K562 (cell line): ENCODE results near the gene SLC43A1. TPM values are rescaled to one million over a fixed set of nuclear protein-coding genes. Genes with fewer than 3 reads are reported as not detected.

ENCODE experiments used
- CBX1 ChIP-seq: sonication (generic); IDR thresholded peaks from 2 replicates; pipeline ENCODE4 v1.6.1; 2016; ENCODE audit warnings: antibody characterized with exemption, low read depth, mild to moderate bottlenecking
- CC2D1A ChIP-seq: fragments of 450-650 bp; IDR thresholded peaks from 2 replicates; pipeline ENCODE4 v1.6.1; 2017; ENCODE audit warnings: mild to moderate bottlenecking
- CSDE1 ChIP-seq, 2 experiments: fragments of 450-650 bp; IDR thresholded peaks; 2 replicates each; pipeline ENCODE4 v1.6.1; 2016; ENCODE audit warnings: mild to moderate bottlenecking in 1 of 2
- DACH1 ChIP-seq: fragments of 450-650 bp; IDR thresholded peaks from 2 replicates; pipeline ENCODE4 v1.6.1; 2018; ENCODE audit not compliant: partially characterized antibody
- FOSL1 ChIP-seq: fragments of 200-800 bp; sonication (Bioruptor generic); conservative IDR thresholded peaks from 2 replicates; pipeline ENCODE4 v1.6.1; 2016; ENCODE audit warnings: missing genetic modification characterization, missing compliant biosample characterization
- HNRNPLL ChIP-seq: fragments of 200-400 bp; formaldehyde crosslinking; IDR thresholded peaks from 2 replicates; pipeline ENCODE4 v1.6.1; 2017; ENCODE audit warnings: low read length, low read depth, mild to moderate bottlenecking; ENCODE audit not compliant: poor library complexity, severe bottlenecking
- KDM2B ChIP-seq: fragments of 250-450 bp; sonication (Bioruptor Pico); IDR thresholded peaks from 2 replicates; pipeline ENCODE4 v1.8.0; 2021; ENCODE audit warnings: mild to moderate bottlenecking, moderate library complexity
- MAFF ChIP-seq: IDR thresholded peaks from 2 replicates; pipeline ENCODE4 v1.6.1; 2012; ENCODE audit warnings: low read length, improper control_type of control experiment
- MECOM ChIP-seq: fragments of 250-450 bp; sonication (Bioruptor Pico); IDR thresholded peaks from 2 replicates; pipeline ENCODE4 v1.8.0; 2022; ENCODE audit warnings: inconsistent platforms
- MEF2A ChIP-seq: IDR thresholded peaks from 2 replicates; pipeline ENCODE4 v1.6.1; 2011; ENCODE audit warnings: low read depth, mild to moderate bottlenecking, low read length, moderate library complexity; ENCODE audit not compliant: control insufficient read depth
- POLR2AphosphoS2 ChIP-seq: IDR thresholded peaks from 2 replicates; pipeline ENCODE4 v1.6.1; 2012; ENCODE audit warnings: low read length, improper control_type of control experiment
- RBM17 ChIP-seq: fragments of 200-400 bp; formaldehyde crosslinking; IDR thresholded peaks from 2 replicates; pipeline ENCODE4 v1.6.1; 2017; ENCODE audit warnings: low read depth, mild to moderate bottlenecking, low read length, borderline replicate concordance
- RBM39 ChIP-seq: fragments of 200-400 bp; formaldehyde crosslinking; optimal IDR thresholded peaks from 2 replicates; pipeline ENCODE3; 2018; ENCODE audit warnings: low read depth, low read length
- SLC30A9 ChIP-seq: fragments of 250-450 bp; sonication (Bioruptor Pico); IDR thresholded peaks from 2 replicates; pipeline ENCODE4 v1.8.0; 2022; ENCODE audit warnings: mild to moderate bottlenecking, moderate library complexity
- STAT5A ChIP-seq: IDR thresholded peaks from 2 replicates; pipeline ENCODE4 v1.6.1; 2012; ENCODE audit warnings: low read length, inconsistent platforms, borderline replicate concordance
- TBL1XR1 ChIP-seq, 2 experiments: IDR thresholded peaks; 2 replicates each; pipeline ENCODE4 v1.6.1; 2012; ENCODE audit warnings: improper control_type of control experiment in 2 of 2, low read length in 2 of 2, mild to moderate bottlenecking in 1 of 2
- THRAP3 ChIP-seq: fragments of 450-650 bp; IDR thresholded peaks from 2 replicates; pipeline ENCODE4 v1.6.1; 2016; ENCODE audit warnings: mild to moderate bottlenecking, inconsistent platforms, borderline replicate concordance
- YBX1 ChIP-seq: fragments of 450-650 bp; IDR thresholded peaks from 2 replicates; pipeline ENCODE4 v1.7.1; 2016; ENCODE audit warnings: mild to moderate bottlenecking
- ZKSCAN1 ChIP-seq: fragments of 150-350 bp; IDR thresholded peaks from 2 replicates; pipeline ENCODE4 v1.6.1; 2016; ENCODE audit warnings: low read depth, low read length
- ZNF212 ChIP-seq: fragments of 450-650 bp; formaldehyde crosslinking; IDR thresholded peaks from 2 replicates; pipeline ENCODE4 v1.4.0; 2020; ENCODE audit warnings: mild to moderate bottlenecking
- ZNF76 ChIP-seq: fragments of 250-450 bp; sonication (Bioruptor Pico); IDR thresholded peaks from 2 replicates; pipeline ENCODE4 v1.4.0; 2020; ENCODE audit warnings: mild to moderate bottlenecking, moderate library complexity, borderline replicate concordance
- ZSCAN29 ChIP-seq: fragments of 450-650 bp; IDR thresholded peaks from 2 replicates; pipeline ENCODE4 v1.6.1; 2017
- ZSCAN32 ChIP-seq: fragments of 450-650 bp; formaldehyde crosslinking; IDR thresholded peaks from 2 replicates; pipeline ENCODE4 v1.4.0; 2020; ENCODE audit warnings: mild to moderate bottlenecking, moderate library complexity
- polyA plus RNA-seq, 8 experiments: library from polyadenylated mRNA; depleted of rRNA in 4 of 8; stranded (reverse) in 5 of 8; unstranded in 3 of 8; fragments of >200 nt; fragmentation: Nextera tagmentation in 2 of 8; fragmentation: Illumina TruSeq in 1 of 8; extraction: Ambion mirVana in 2 of 8; extraction: Trizol in 1 of 8; gene quantifications; 2 replicates each; pipeline versions ENCODE4 v1.2.1 to v1.2.3, GENCODE V29; 2011 to 2014; ENCODE audit warnings: inconsistent platforms in 1 of 8, missing spikeins in 1 of 8
- total RNA-seq, 7 experiments: library from RNA; depleted of rRNA in 6 of 7; stranded (reverse); fragments of >200 nt in 6 of 7; fragmentation: Illumina TruSeq in 2 of 7; extraction: Trizol in 2 of 7; gene quantifications; 2 replicates each; pipeline versions ENCODE4 v1.2.1 to v1.2.3, GENCODE V29; 2011 to 2021; ENCODE audit warnings: low replicate concordance in 1 of 7
- TF ChIP-seq, protein P1 (sequence below): sonication (generic); formaldehyde crosslinking; IDR thresholded peaks from 2 replicates; pipeline ENCODE4 v1.8.1; 2023; ENCODE audit warnings: mild to moderate bottlenecking, missing genetic modification reagents, moderate library complexity
- TF ChIP-seq, protein P2 (sequence below): IDR thresholded peaks from 3 replicates; pipeline ENCODE4 v1.6.1; 2011; ENCODE audit warnings: borderline replicate concordance, mild to moderate bottlenecking; ENCODE audit not compliant: insufficient read length, insufficient read depth
- TF ChIP-seq, protein P3 (sequence below): fragments of 450-650 bp; IDR thresholded peaks from 2 replicates; pipeline ENCODE4 v1.6.1; 2016; ENCODE audit warnings: mild to moderate bottlenecking
- TF ChIP-seq, protein P4 (sequence below): sonication (generic); formaldehyde crosslinking; IDR thresholded peaks from 2 replicates; pipeline ENCODE4 v1.8.0; 2022; ENCODE audit warnings: mild to moderate bottlenecking, low read depth, missing genetic modification reagents

Gene SLC43A1
- total and polyA plus RNA-seq, 9 of the 15 experiments (the other 6 are each of a cell fraction or from before 2014, with no cell fraction given): 2.6 to 41.8 (median 24.6) TPM

DNA sequence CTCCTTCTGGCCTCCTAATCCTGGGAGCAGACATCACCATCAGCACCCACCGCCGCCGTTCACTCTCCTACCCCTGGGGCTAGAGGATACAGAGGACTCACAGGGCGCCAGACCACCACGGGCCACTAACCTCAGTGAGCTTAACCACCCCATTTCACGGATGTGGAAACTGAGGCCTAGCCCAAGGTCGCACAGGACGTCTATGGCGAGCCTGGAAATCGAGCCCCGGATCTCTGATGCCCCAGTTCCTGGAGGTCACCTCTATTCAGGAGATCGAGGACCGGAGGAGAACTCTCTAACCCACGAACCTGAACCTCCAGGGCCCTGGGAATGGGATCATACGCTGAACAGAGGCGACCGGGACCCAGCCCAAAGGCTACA, 14.7 kb upstream of the SLC43A1 start (continued):
- no peak for TF ChIP-seq CSDE1 (IDR thresholded peaks at IDR 0.05)
- TF ChIP-seq MAFF: no peak
- no peak for TF ChIP-seq ZSCAN32 (CRISPR knock-in tag)
- peak; percentile 24; the same call in 1 of the 2 replicates for TF ChIP-seq CC2D1A
- TF ChIP-seq ZNF212 (CRISPR knock-in tag): no peak
- TF ChIP-seq MECOM (CRISPR knock-in tag): no peak
- TF ChIP-seq ZNF76 (CRISPR knock-in tag): no peak
- no peak for TF ChIP-seq ZKSCAN1
- TF ChIP-seq HNRNPLL: no peak
- TF ChIP-seq, protein P1, sequence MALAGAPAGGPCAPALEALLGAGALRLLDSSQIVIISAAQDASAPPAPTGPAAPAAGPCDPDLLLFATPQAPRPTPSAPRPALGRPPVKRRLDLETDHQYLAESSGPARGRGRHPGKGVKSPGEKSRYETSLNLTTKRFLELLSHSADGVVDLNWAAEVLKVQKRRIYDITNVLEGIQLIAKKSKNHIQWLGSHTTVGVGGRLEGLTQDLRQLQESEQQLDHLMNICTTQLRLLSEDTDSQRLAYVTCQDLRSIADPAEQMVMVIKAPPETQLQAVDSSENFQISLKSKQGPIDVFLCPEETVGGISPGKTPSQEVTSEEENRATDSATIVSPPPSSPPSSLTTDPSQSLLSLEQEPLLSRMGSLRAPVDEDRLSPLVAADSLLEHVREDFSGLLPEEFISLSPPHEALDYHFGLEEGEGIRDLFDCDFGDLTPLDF (CRISPR knock-in tag): no peak
- TF ChIP-seq, protein P2, sequence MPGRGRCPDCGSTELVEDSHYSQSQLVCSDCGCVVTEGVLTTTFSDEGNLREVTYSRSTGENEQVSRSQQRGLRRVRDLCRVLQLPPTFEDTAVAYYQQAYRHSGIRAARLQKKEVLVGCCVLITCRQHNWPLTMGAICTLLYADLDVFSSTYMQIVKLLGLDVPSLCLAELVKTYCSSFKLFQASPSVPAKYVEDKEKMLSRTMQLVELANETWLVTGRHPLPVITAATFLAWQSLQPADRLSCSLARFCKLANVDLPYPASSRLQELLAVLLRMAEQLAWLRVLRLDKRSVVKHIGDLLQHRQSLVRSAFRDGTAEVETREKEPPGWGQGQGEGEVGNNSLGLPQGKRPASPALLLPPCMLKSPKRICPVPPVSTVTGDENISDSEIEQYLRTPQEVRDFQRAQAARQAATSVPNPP: no peak
- no peak for TF ChIP-seq MEF2A
- no peak for TF ChIP-seq KDM2B (CRISPR knock-in tag)
- TF ChIP-seq RBM17: no peak
- no peak for TF ChIP-seq DACH1
- TF ChIP-seq RBM39: no peak
- no peak for TF ChIP-seq STAT5A
- no peak for TF ChIP-seq YBX1
- TF ChIP-seq SLC30A9: no peak
- no peak for TF ChIP-seq ZSCAN29
- no peak for TF ChIP-seq FOSL1
- TF ChIP-seq CBX1: peak; percentile 97
- TF ChIP-seq, protein P3, sequence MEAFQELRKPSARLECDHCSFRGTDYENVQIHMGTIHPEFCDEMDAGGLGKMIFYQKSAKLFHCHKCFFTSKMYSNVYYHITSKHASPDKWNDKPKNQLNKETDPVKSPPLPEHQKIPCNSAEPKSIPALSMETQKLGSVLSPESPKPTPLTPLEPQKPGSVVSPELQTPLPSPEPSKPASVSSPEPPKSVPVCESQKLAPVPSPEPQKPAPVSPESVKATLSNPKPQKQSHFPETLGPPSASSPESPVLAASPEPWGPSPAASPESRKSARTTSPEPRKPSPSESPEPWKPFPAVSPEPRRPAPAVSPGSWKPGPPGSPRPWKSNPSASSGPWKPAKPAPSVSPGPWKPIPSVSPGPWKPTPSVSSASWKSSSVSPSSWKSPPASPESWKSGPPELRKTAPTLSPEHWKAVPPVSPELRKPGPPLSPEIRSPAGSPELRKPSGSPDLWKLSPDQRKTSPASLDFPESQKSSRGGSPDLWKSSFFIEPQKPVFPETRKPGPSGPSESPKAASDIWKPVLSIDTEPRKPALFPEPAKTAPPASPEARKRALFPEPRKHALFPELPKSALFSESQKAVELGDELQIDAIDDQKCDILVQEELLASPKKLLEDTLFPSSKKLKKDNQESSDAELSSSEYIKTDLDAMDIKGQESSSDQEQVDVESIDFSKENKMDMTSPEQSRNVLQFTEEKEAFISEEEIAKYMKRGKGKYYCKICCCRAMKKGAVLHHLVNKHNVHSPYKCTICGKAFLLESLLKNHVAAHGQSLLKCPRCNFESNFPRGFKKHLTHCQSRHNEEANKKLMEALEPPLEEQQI: no peak
- TF ChIP-seq, protein P4, sequence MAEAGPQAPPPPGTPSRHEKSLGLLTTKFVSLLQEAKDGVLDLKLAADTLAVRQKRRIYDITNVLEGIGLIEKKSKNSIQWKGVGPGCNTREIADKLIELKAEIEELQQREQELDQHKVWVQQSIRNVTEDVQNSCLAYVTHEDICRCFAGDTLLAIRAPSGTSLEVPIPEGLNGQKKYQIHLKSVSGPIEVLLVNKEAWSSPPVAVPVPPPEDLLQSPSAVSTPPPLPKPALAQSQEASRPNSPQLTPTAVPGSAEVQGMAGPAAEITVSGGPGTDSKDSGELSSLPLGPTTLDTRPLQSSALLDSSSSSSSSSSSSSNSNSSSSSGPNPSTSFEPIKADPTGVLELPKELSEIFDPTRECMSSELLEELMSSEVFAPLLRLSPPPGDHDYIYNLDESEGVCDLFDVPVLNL (CRISPR knock-in tag): 0 out of 2 replicates have a peak, but pooled peaks have one; percentile 13
- no peak for TF ChIP-seq TBL1XR1 (IDR thresholded peaks at IDR 0.05; ENCODE audit: low read length in 2 of 2)
- no peak for TF ChIP-seq THRAP3
- TF ChIP-seq POLR2AphosphoS2: no peak
